Kidney epithelial cell (primary cell): Measurements from ENCODE around the gene TSPAN13. TPM values are rescaled to one million over a fixed set of nuclear protein-coding genes. Genes with fewer than 3 reads are reported as not detected.

Experiments used
- DNase-seq: peaks from one replicate; pipeline ENCODE4 v3.0.0-alpha.2; 2010; ENCODE audit warnings: low read depth
- H3K27me3 ChIP-seq: 2 replicates; pipeline ENCODE4 v1.6.0; 2011; ENCODE audit warnings: low read length; ENCODE audit not compliant: control insufficient read depth, insufficient read depth
- H3K36me3 ChIP-seq: 2 replicates; pipeline ENCODE4 v1.5.1; 2011; ENCODE audit warnings: low read length; ENCODE audit not compliant: control insufficient read depth, insufficient read depth
- H3K4me3 ChIP-seq: 2 replicates; pipeline ENCODE4 v1.5.1; 2011; ENCODE audit warnings: low read depth, mild to moderate bottlenecking, control low read depth, low read length
- total RNA-seq: library from RNA; depleted of rRNA; stranded (reverse); fragments of >200 nt; gene quantifications from 2 replicates; pipeline ENCODE4 v1.2.3, GENCODE V29; 2015
- TF ChIP-seq, protein P1 (sequence below): IDR thresholded peaks from 2 replicates; pipeline ENCODE4 v1.5.1; 2011; ENCODE audit warnings: mild to moderate bottlenecking, moderate library complexity, low read length, control low read depth, inconsistent platforms; ENCODE audit not compliant: insufficient read depth, poor library complexity, severe bottlenecking

TSPAN13 gene
- total RNA-seq, 1 donor from 2014 or later: 15.5 TPM

DNA sequence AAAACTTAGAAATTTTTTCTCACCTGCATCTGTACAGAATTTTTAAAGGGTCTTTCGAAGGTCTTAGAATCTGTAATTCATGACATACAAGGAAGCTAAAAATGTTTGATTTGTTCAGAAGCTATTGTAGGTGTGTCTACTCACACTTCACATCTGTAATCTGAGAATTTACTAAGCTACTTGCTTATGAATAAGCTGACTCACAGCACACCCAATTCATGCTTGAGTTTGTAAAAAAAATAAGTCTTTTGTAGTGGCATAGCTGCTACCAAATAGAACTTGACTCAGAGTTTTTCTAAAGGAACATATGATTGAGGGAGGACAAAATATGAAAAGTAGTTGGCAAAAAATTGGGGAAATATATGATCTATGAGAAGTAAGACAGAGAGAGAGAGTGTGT is 64.0 kb downstream of the TSPAN13 start:
- Histone ChIP-seq H3K4me3 (no peak overlapping the region), H3K36me3 (no peaks in the 10 kb centered on the region), H3K27me3 (no peaks in the 10 kb centered on the region)
- peak; percentile 74 for DNase-seq
- TF ChIP-seq, protein P1, sequence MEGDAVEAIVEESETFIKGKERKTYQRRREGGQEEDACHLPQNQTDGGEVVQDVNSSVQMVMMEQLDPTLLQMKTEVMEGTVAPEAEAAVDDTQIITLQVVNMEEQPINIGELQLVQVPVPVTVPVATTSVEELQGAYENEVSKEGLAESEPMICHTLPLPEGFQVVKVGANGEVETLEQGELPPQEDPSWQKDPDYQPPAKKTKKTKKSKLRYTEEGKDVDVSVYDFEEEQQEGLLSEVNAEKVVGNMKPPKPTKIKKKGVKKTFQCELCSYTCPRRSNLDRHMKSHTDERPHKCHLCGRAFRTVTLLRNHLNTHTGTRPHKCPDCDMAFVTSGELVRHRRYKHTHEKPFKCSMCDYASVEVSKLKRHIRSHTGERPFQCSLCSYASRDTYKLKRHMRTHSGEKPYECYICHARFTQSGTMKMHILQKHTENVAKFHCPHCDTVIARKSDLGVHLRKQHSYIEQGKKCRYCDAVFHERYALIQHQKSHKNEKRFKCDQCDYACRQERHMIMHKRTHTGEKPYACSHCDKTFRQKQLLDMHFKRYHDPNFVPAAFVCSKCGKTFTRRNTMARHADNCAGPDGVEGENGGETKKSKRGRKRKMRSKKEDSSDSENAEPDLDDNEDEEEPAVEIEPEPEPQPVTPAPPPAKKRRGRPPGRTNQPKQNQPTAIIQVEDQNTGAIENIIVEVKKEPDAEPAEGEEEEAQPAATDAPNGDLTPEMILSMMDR: no peak

GRCh38 chr7:16818732-16819131 is 65.2 kb downstream of the TSPAN13 start:
- no peak for DNase-seq
- Histone ChIP-seq H3K36me3 (no peaks in the 10 kb centered on the region), H3K4me3 (no peak overlapping the region), H3K27me3 (no peaks in the 10 kb centered on the region)
- TF ChIP-seq, protein P1: no peak

DNA sequence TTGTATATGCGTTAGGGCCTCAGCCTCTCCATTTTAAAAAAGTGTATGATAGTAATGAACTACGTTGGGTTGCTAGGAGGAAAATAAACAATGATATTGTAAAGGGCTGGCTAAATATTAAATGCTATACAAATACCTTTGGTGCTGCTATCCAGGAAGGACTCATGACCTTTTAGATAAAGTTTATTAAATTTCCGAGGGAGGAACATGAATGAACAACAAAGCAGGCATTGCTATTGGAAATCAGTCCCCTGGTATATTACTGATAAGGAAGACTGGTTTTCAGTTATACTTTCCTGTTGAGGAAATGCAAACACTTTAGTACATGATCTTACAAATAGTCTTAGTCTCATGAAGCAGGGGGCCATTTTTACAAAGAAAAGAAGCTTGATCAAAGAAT is 68.5 kb downstream of the TSPAN13 start:
- no peak for DNase-seq
- TF ChIP-seq, protein P1: no peak
- no peaks in the 10 kb centered on the region for H3K27me3 ChIP-seq

GRCh38 chr7:16826060-16826459 is 72.5 kb downstream of the TSPAN13 start:
- Histone ChIP-seq H3K4me3 (no peak overlapping the region), H3K27me3 (no peaks in the 10 kb centered on the region), H3K36me3 (no peaks in the 10 kb centered on the region)
- TF ChIP-seq, protein P1: no peak
- no peak for DNase-seq

More for the DNA sequence above, 68.5 kb downstream of the TSPAN13 start:
- H3K4me3 ChIP-seq: no peak overlapping the region
- no peaks in the 10 kb centered on the region for H3K36me3 ChIP-seq

GRCh38 chr7:16833373-16833772 is 79.8 kb downstream of the TSPAN13 start:
- TF ChIP-seq, protein P1: no peak
- Histone ChIP-seq H3K36me3 (no peaks in the 10 kb centered on the region), H3K27me3 (no peaks in the 10 kb centered on the region)

More at GRCh38 chr7:16833373-16833772, 79.8 kb downstream of the TSPAN13 start:
- no peak for DNase-seq
- H3K4me3 ChIP-seq: no peak overlapping the region

Other genes starting within 250 kb of the TSPAN13 start
- not detected in 2 replicates for gene LRRC72, start 226.9 kb upstream of the TSPAN13 start, total RNA-seq
- 9.9 and 10.9 TPM in 2 replicates for gene ANKMY2, start 108.0 kb upstream of the TSPAN13 start, total RNA-seq
- 61.2 and 62.2 TPM in 2 replicates for gene BZW2, start 107.6 kb upstream of the TSPAN13 start, total RNA-seq
- 7.4 and 20.2 TPM in 2 replicates for gene AGR2, start 51.2 kb downstream of the TSPAN13 start, total RNA-seq
- gene AGR3, start 128.2 kb downstream of the TSPAN13 start, total RNA-seq: not detected in 2 replicates